Sigmoid colon (tissue), 7 donors: Measurements from ENCODE around the gene AQP6. TPM values are rescaled to one million over a fixed set of nuclear protein-coding genes. Genes with fewer than 3 reads are reported as not detected.

Source experiments
- DNase-seq: peaks from one replicate; pipeline ENCODE4 v3.0.0-alpha.2; 2019
- H3K27ac ChIP-seq, 4 donors: fragments of 200-600 bp; sonication (generic); one replicate each; pipeline ENCODE4 v1.5.1; 2016 to 2019; ENCODE audit warnings: mild to moderate bottlenecking in 1 of 4
- H3K27me3 ChIP-seq, 3 donors: fragments of 200-600 bp; sonication (generic); one replicate each; pipeline ENCODE4 v1.5.1; 2019; ENCODE audit warnings: mild to moderate bottlenecking in 1 of 3
- H3K36me3 ChIP-seq, 4 donors: fragments of 200-600 bp; sonication (generic); one replicate each; pipeline ENCODE4 v1.5.1; 2016 to 2019
- H3K4me1 ChIP-seq, 4 donors: fragments of 200-600 bp; sonication (generic); one replicate each; pipeline ENCODE4 v1.5.1; 2017 to 2019
- H3K4me3 ChIP-seq, 4 donors: fragments of 200-600 bp; sonication (generic); one replicate each; pipeline ENCODE4 v1.5.1; 2017 to 2019; ENCODE audit warnings: mild to moderate bottlenecking in 2 of 4, moderate library complexity in 1 of 4
- H3K9me3 ChIP-seq, 4 donors: fragments of 200-600 bp in 3 of 4; sonication (generic) in 3 of 4; one replicate each; pipeline versions ENCODE4 v1.5.1 to v1.6.1; 2013 to 2019
- EP300 ChIP-seq, 4 donors: sonication (generic); formaldehyde crosslinking; IDR thresholded peaks; one replicate each; pipeline ENCODE4 v1.6.1; 2017; ENCODE audit warnings: antibody characterized with exemption in 4 of 4
- POLR2A ChIP-seq, 2 donors: fragments of 450-650 bp; IDR thresholded peaks; one replicate each; pipeline ENCODE4 v1.6.1; 2016; ENCODE audit warnings: antibody characterized with exemption in 2 of 2, mild to moderate bottlenecking in 2 of 2, moderate library complexity in 2 of 2
- POLR2AphosphoS5 ChIP-seq, 4 donors: sonication (generic); formaldehyde crosslinking; IDR thresholded peaks; one replicate each; pipeline ENCODE4 v1.6.1; 2017; ENCODE audit warnings: antibody characterized with exemption in 4 of 4
- WGBS, 2 donors: extraction: QIAGEN DNeasy Blood & Tissue Kit; methylation state at CpG; one replicate each; pipeline ENCODE4 v1.1.7; 2013; 5-methylcytosine and 5-hydroxymethylcytosine counted together
- intact Hi-C: fragments of 100-400 bp; cut with DNase I; formaldehyde crosslinking; loops from one replicate; pipeline ENCODE4 v1.15.1; 2023
- polyA plus RNA-seq, 3 donors: library from polyadenylated mRNA; stranded (reverse); fragments of 200-250 nt; gene quantifications; one replicate each; pipeline ENCODE4 v1.2.3, GENCODE V29; 2013
- total RNA-seq, 4 donors: library from RNA; depleted of rRNA; stranded (reverse); fragments of >200 nt; gene quantifications; one replicate each; pipeline ENCODE4 v1.1.0, GENCODE V29; 2016
- TF ChIP-seq, protein P1 (sequence below), 4 experiments: fragments of 450-650 bp in 3 of 4; fragments of 200-600 bp in 1 of 4; IDR thresholded peaks; one replicate each; pipeline ENCODE4 v1.5.1; 2016 to 2019; ENCODE audit warnings: antibody characterized with exemption in 4 of 4, mild to moderate bottlenecking in 3 of 4, moderate library complexity in 2 of 4
- donor health status: healthy with polysubstance abuse.
- donor health status: Bipolar disorder and iron deficiency.
- donor health status: healthy.

AQP6 gene
- total and polyA plus RNA-seq, 7 donors: 0.12 to 0.83 (median 0.49) TPM; not detected in 2

DNA sequence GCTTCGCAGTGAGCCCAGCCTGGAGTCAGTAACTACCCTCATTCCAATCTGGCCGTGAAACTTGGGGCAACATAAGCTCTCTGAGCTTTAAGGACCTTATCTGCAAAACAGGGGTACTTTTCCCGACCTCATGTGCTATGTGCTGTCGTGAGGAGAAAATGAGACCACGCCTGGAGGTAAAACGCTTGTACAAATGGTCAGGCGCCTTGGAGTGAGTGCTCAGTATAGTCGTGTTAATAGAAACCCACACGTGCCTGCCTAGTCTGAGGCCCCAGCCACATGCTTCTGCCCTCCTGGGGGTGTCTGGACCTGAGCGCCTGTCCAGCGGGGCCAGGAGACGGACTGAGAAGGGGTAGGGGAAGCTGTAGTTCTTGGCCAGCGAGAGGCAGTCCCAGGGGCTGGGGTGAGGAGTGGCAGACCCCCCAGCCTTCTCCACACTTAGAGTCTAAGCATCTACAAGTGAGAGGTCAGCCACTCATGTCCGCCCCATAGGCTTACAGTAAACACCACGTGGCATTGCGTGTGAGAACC lies 6.2 kb upstream of the AQP6 start:
- Histone ChIP-seq H3K4me1 (peaks cover 0 to 13% (median 12%) of the 10 kb centered on the region in 4 donors), H3K4me3 (no peak overlapping the region), H3K27me3 (peaks cover 0 to 24% (median 3%) of the 10 kb centered on the region in 3 donors), H3K9me3 (no peaks in the 10 kb centered on the region), H3K27ac (no peak overlapping the region), H3K36me3 (no peaks in the 10 kb centered on the region)
- WGBS, 2 donors: 28 to 33% methylated on average over 16 of the region's 16 CpGs
- no peak for TF ChIP-seq POLR2A (IDR thresholded peaks at IDR 0.05)
- no peak for TF ChIP-seq POLR2AphosphoS5 (IDR thresholded peaks at IDR 0.05)
- TF ChIP-seq, protein P1, sequence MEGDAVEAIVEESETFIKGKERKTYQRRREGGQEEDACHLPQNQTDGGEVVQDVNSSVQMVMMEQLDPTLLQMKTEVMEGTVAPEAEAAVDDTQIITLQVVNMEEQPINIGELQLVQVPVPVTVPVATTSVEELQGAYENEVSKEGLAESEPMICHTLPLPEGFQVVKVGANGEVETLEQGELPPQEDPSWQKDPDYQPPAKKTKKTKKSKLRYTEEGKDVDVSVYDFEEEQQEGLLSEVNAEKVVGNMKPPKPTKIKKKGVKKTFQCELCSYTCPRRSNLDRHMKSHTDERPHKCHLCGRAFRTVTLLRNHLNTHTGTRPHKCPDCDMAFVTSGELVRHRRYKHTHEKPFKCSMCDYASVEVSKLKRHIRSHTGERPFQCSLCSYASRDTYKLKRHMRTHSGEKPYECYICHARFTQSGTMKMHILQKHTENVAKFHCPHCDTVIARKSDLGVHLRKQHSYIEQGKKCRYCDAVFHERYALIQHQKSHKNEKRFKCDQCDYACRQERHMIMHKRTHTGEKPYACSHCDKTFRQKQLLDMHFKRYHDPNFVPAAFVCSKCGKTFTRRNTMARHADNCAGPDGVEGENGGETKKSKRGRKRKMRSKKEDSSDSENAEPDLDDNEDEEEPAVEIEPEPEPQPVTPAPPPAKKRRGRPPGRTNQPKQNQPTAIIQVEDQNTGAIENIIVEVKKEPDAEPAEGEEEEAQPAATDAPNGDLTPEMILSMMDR (IDR thresholded peaks at IDR 0.05): no peak
- TF ChIP-seq EP300 (IDR thresholded peaks at IDR 0.05): no peak
- DNase-seq: no peak
- intact Hi-C loops: loop anchor here (1.0 to 10.0 kb wide), 4 partner anchors 91 to 211 kb away; partner anchors contain the start of gene ASIC1

DNA sequence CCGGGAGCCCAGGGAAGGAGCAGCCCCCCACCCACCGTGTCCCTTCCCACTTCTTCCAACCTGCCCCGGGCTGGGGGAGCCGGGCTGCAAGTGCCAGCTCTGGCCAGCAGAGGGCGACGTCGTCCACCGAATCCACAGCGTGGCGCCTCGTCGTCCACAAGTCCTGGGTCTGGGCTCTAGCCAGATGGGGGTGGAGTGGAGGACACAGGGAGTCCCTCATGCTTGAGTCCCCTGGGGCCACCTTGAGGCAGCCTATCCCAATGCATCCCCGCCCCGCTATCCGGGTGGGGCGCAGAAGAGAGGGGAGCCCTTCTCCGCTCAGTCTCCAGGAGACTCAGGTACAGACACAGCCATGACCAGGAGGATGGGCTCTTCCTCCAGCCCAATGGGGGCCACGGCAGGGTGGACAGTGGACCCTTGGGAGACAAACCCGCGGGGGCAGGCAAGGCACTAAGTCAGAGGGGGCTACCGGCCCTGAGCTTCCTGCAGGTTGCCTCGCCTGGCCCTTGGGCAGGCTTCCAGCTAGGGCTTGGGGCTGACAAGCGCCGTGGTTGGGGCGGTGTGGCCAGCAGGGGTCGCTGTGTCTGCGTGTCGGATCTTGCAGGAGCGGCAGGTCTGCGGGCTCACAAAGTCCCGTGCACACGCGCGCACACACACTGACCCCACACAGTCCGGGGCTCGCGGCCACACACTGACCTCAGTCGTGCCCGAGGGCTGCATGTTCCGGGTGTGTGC lies 5.5 kb upstream of the AQP6 start:
- DNase-seq: peak; percentile 96
- H3K4me1 ChIP-seq: peaks cover 0 to 13% (median 10%) of the 10 kb centered on the region in 4 donors
- H3K27me3 ChIP-seq: peaks cover 0 to 19% (median 0%) of the 10 kb centered on the region in 3 donors
- no peaks in the 10 kb centered on the region for H3K36me3 ChIP-seq
- H3K4me3 ChIP-seq: peak overlapping the region; percentile 19 to 46 (median 41)
- H3K27ac ChIP-seq: peak overlapping the region in 1 of 4 donors; percentile 32
- intact Hi-C loops: loop anchor here (1.0 to 10.0 kb wide), 4 partner anchors 90 to 210 kb away; partner anchors contain the start of gene ASIC1
- no peaks in the 10 kb centered on the region for H3K9me3 ChIP-seq
- no peak for TF ChIP-seq POLR2A (IDR thresholded peaks at IDR 0.05)
- TF ChIP-seq EP300 (IDR thresholded peaks at IDR 0.05): no peak
- TF ChIP-seq, protein P1 (IDR thresholded peaks at IDR 0.05): peak; percentile 76 to 96 (median 92)
- no peak for TF ChIP-seq POLR2AphosphoS5 (IDR thresholded peaks at IDR 0.05)
- 2% methylated on average over 40 of the region's 40 CpGs for WGBS, 2 donors

DNA sequence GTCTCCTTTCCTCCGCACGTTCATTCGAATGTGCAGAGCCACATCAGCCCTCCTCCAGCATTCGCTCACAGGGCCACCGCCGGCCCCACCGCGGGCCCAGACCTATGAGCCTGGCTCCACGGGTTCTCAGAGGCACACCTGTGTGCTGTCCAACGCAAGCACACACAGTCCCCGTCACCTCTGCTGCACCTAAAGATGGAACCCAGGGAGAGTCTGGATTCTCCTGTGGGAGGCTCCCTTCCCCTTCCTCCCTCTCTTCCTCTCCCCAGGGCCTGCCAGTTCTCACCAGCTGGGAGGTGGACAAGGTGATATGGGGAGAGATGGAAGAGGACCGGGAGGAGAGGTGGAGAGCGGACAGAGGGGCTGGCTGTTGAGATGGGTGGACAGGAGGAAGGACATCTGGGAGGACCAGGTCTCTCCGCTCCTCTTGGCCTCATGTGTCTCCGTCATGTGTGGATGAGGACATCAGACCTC lies 4.9 kb upstream of the AQP6 start:
- DNase-seq: no peak
- intact Hi-C loops: loop anchor here (1.0 to 10.0 kb wide), 4 partner anchors 89 to 209 kb away; partner anchors contain the start of gene ASIC1
- Histone ChIP-seq H3K9me3 (no peaks in the 10 kb centered on the region), H3K36me3 (no peaks in the 10 kb centered on the region), H3K4me3 (peak overlapping the region in 3 of 4 donors; percentile 37 to 46 (median 45)), H3K27me3 (peaks cover 0 to 13% (median 0%) of the 10 kb centered on the region in 3 donors), H3K4me1 (peaks cover 0 to 13% (median 10%) of the 10 kb centered on the region in 4 donors), H3K27ac (peak overlapping the region in 1 of 4 donors; percentile 32)
- no peak for TF ChIP-seq EP300 (IDR thresholded peaks at IDR 0.05)
- TF ChIP-seq POLR2A (IDR thresholded peaks at IDR 0.05): no peak
- no peak for TF ChIP-seq POLR2AphosphoS5 (IDR thresholded peaks at IDR 0.05)
- TF ChIP-seq, protein P1 (IDR thresholded peaks at IDR 0.05): no peak
- WGBS, 2 donors: 29 to 40% methylated on average over 15 of the region's 15 CpGs

DNA sequence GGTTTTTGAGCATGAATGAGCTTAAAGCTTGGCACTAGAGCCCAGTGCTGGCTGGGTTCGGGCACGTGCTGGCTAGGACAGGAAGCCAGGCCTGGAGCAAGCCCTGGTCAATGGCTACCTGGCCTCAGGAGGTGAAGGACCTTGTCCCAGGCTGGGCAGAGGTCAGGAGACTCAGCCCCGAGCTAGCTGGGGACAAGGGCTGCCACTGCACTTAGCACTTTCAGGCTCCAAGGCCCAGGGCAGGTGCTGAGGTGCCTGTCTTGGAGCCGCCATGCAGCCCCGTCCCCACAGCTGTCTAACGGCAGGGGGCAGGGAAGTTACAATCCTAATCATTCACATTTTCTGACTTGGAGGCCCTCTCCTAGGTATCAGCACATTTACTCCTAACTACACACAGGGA lies 4.3 kb upstream of the AQP6 start:
- Histone ChIP-seq H3K27ac (peak overlapping the region in 1 of 4 donors; percentile 20), H3K9me3 (no peaks in the 10 kb centered on the region), H3K4me3 (no peak overlapping the region), H3K27me3 (peaks cover 0 to 10% (median 0%) of the 10 kb centered on the region in 3 donors), H3K36me3 (no peaks in the 10 kb centered on the region), H3K4me1 (peaks cover 0 to 13% (median 10%) of the 10 kb centered on the region in 4 donors)
- intact Hi-C loops: loop anchor here (5.0 to 10.0 kb wide), 2 partner anchors 194 to 209 kb away; no protein-coding TSS in a partner anchor
- TF ChIP-seq, protein P1 (IDR thresholded peaks at IDR 0.05): no peak
- TF ChIP-seq POLR2A (IDR thresholded peaks at IDR 0.05) (no peak), POLR2AphosphoS5 (IDR thresholded peaks at IDR 0.05) (no peak), EP300 (IDR thresholded peaks at IDR 0.05) (no peak)
- peak; percentile 56 for DNase-seq
- 87 to 91% methylated on average over 6 of the region's 6 CpGs for WGBS, 2 donors
